Esophagus muscularis mucosa (tissue), 3 donors: ENCODE results near the gene BTD.

ENCODE experiments used
- CTCF ChIP-seq, 3 experiments: fragments of 200-600 bp in 2 of 3; fragments of 450-650 bp in 1 of 3; sonication (generic) in 2 of 3; IDR thresholded peaks; one replicate each; pipeline ENCODE4 v1.5.1; 2017 to 2019; ENCODE audit warnings: antibody characterized with exemption in 3 of 3, mild to moderate bottlenecking in 2 of 3, moderate library complexity in 1 of 3
- POLR2A ChIP-seq: fragments of 450-650 bp; IDR thresholded peaks from one replicate; pipeline ENCODE4 v1.6.1; 2017; ENCODE audit warnings: antibody characterized with exemption, moderate library complexity, mild to moderate bottlenecking, low read depth

DNA sequence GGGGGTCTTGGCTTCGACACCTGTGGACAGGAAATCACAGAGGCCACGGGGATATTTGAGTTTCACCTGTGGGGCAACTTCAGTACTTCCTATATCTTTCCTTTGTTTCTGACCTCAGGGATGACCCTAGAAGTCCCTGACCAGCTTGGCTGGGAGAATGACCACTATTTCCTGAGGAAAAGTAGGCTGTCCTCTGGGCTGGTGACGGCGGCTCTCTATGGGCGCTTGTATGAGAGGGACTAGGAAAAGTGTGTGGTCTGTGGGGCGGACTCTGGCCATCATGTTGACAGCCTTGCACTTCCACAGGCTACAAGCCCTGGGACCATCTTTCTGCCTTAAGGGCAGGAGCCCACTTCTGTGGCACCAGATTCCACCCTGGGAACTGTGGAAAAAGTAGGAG lies 43.7 kb downstream of the BTD start:
- TF ChIP-seq CTCF (IDR thresholded peaks at IDR 0.05) (no peak), POLR2A (no peak)
